NT2/D1 (cell line): ENCODE results near the gene ZNF808.
"Not testable (repeated sequence)": the region's sequence is repeated elsewhere in the genome, so short reads cannot be mapped to it uniquely, and the experiment has no call there.

Source experiments
- DNase-seq: peaks from one replicate; pipeline ENCODE4 v3.0.0-alpha.2; 2011; ENCODE audit warnings: low read depth, low spot score
- H3K27me3 ChIP-seq: 2 replicates; pipeline ENCODE4 v1.6.0; 2011; ENCODE audit warnings: mild to moderate bottlenecking; ENCODE audit not compliant: insufficient read length, insufficient read depth
- H3K36me3 ChIP-seq: 2 replicates; pipeline ENCODE4 v1.6.1; 2011; ENCODE audit warnings: mild to moderate bottlenecking, low read length, mixed read lengths; ENCODE audit not compliant: insufficient read depth, insufficient read length
- H3K4me1 ChIP-seq: 2 replicates; pipeline ENCODE4 v1.5.1; 2011; ENCODE audit not compliant: insufficient read depth, insufficient read length
- H3K4me3 ChIP-seq: 2 replicates; pipeline ENCODE4 v1.5.1; 2011; ENCODE audit warnings: low read depth; ENCODE audit not compliant: insufficient read length
- H3K9ac ChIP-seq: 2 replicates; pipeline ENCODE4 v1.6.0; 2011; ENCODE audit warnings: low read depth; ENCODE audit not compliant: insufficient read length
- H3K9me3 ChIP-seq: 2 replicates; pipeline ENCODE4 v1.5.1; 2011; ENCODE audit warnings: mild to moderate bottlenecking, low read length; ENCODE audit not compliant: insufficient read depth
- SUZ12 ChIP-seq: IDR thresholded peaks from 2 replicates; pipeline ENCODE4 v1.6.1; 2011; ENCODE audit not compliant: insufficient read length, insufficient read depth; ENCODE audit errors: extremely low read depth
- YY1 ChIP-seq: IDR thresholded peaks from 2 replicates; pipeline ENCODE4 v1.6.1; 2011; ENCODE audit not compliant: insufficient read length, insufficient read depth
- ZNF274 ChIP-seq: IDR thresholded peaks from 2 replicates; pipeline ENCODE4 v1.6.1; 2011; ENCODE audit warnings: mild to moderate bottlenecking, low read depth, low read length

ZNF808 gene

GRCh38 chr19:52541608-52542007 is 14.1 kb downstream of the ZNF808 start:
- Histone ChIP-seq H3K4me3 (no peak overlapping the region), H3K27me3 (no peaks in the 10 kb centered on the region), H3K4me1 (no peaks in the 10 kb centered on the region), H3K36me3 (peaks cover 31% of the 10 kb centered on the region), H3K9ac (no peak overlapping the region), H3K9me3 (no peaks in the 10 kb centered on the region)
- TF ChIP-seq YY1 (no peak), SUZ12 (no peak), ZNF274 (no peak)
- no peak for DNase-seq

- H3K9me3 ChIP-seq, DNase-seq, H3K4me1 ChIP-seq, H3K9ac ChIP-seq, H3K27me3 ChIP-seq, H3K4me3 ChIP-seq: not testable (repeated sequence)
- peaks cover 35% of the 10 kb centered on the region for H3K36me3 ChIP-seq
Measured at GRCh38 chr19:52542541-52542940, 15.1 kb downstream of the ZNF808 start.

- H3K27me3 ChIP-seq: no peaks in the 10 kb centered on the region
- H3K9ac ChIP-seq: no peak overlapping the region
- no peak overlapping the region for H3K4me3 ChIP-seq
- H3K36me3 ChIP-seq: peaks cover 36% of the 10 kb centered on the region
- H3K4me1 ChIP-seq: no peaks in the 10 kb centered on the region
- no peak for TF ChIP-seq YY1
- no peak for TF ChIP-seq SUZ12
- TF ChIP-seq ZNF274: no peak
- no peak for DNase-seq
- H3K9me3 ChIP-seq: no peaks in the 10 kb centered on the region
Measured at GRCh38 chr19:52542984-52543664, 15.7 kb downstream of the ZNF808 start.

GRCh38 chr19:52554216-52554971 is 26.9 kb downstream of the ZNF808 start:
- Histone ChIP-seq H3K36me3 (peaks cover 67% of the 10 kb centered on the region), H3K4me3 (no peak overlapping the region), H3K9ac (no peak overlapping the region), H3K9me3 (peaks cover 69% of the 10 kb centered on the region), H3K27me3 (no peaks in the 10 kb centered on the region), H3K4me1 (no peaks in the 10 kb centered on the region)
- no peak for DNase-seq
- peak; percentile 82 for TF ChIP-seq ZNF274
- TF ChIP-seq YY1: no peak

DNA sequence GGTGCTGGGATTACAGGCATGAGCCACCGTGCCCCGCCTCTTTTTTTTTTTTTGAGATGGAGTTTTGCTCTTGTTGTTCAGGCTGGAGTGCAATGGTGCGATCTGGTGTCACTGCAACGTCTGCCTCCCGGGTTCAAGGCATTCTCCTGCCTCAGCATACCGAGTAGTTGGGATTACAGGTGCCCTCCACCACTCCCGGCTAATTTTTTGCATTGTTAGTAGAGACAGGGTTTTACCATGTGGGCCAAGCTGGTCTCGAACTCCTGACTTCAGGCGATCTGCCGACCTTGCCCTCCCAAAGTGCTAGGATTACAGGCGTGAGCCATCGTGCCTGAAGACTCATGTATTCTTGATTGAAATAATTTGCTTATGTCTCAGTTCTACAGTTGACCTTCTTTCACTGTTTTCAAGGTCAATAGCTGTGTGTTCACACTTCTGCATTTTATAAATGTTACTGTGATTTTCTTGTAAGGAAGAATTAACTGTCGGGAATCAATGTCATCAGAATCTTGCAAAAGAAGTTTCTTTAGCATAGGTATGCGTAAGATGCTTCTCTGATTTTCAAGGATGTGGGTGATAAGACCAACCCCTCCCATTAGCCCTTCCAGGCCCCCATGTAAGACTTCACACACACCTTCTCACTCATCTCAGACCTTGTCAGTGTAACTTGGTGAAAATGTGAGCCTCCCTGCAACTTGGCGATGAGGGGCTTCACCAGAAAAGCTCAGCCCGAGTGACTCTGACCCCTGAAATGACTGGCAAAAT is 29.9 kb downstream of the ZNF808 start:
- Histone ChIP-seq H3K27me3 (no peaks in the 10 kb centered on the region), H3K4me1 (peaks cover 2% of the 10 kb centered on the region), H3K36me3 (peaks cover 64% of the 10 kb centered on the region), H3K9ac (no peak overlapping the region), H3K4me3 (no peak overlapping the region), H3K9me3 (peaks cover 60% of the 10 kb centered on the region)
- no peak for DNase-seq
- TF ChIP-seq ZNF274: no peak
- TF ChIP-seq SUZ12: no peak
- TF ChIP-seq YY1: no peak

DNA sequence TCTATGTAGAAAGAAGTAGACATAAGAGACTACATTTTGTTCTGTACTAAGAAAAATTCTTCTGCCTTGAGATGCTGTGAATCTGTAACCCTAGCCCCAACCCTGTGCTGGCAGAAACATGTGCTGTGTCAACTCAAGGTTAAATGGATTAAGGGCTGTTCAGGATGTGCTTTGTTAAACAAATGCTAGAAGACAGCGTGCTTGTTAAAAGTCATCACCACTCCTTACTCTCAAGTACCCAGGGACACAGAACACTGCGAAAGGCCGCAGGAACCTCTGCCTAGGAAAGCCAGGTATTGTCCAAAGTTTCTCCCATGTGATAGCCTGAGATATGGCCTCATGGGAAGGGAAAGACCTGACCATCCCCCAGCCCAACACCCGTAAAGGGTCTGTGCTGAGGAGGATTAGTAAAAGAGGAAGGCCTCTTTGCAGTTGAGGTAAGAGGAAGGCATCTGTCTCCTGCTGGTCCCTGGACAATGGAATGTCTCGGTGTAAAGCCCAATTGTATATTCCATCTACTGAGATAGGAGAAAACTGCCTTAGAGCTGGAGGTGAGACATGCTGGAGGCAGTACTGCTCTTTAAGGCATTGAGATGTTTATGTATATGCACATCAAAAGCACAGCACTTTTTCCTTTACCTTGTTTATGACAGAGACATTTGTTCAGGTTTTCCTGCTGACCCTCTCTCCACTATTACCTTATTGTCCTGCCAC is 31.4 kb downstream of the ZNF808 start:
- Histone ChIP-seq H3K36me3 (peaks cover 62% of the 10 kb centered on the region), H3K9me3 (peaks cover 46% of the 10 kb centered on the region)
- H3K4me3 ChIP-seq, H3K4me1 ChIP-seq, H3K27me3 ChIP-seq, H3K9ac ChIP-seq: not testable (repeated sequence)
- DNase-seq: peak; percentile 66

GRCh38 chr19:52561611-52562010 is 34.1 kb downstream of the ZNF808 start:
- DNase-seq, H3K27me3 ChIP-seq, H3K4me1 ChIP-seq, H3K9ac ChIP-seq, H3K4me3 ChIP-seq: not testable (repeated sequence)
- peaks cover 18% of the 10 kb centered on the region for H3K9me3 ChIP-seq
- peaks cover 38% of the 10 kb centered on the region for H3K36me3 ChIP-seq
